ENCODE results near the gene CFAP57.

- no peak for TF ChIP-seq CTCF (IDR thresholded peaks at IDR 0.05; ENCODE audit: borderline replicate concordance, extremely low read depth, low read length, poor library complexity, severe bottlenecking)
- no peak for TF ChIP-seq EZH2 (IDR thresholded peaks at IDR 0.05; ENCODE audit: borderline replicate concordance, low read depth, low read length, severe bottlenecking)
These were observed 102.7 kb downstream of the CFAP57 start for GRCh38 chr1:43274804-43275180.
